Astrocyte (in vitro differentiated cells and primary cell): ENCODE measurements around the gene TRAFD1. TPM values are rescaled to one million over a fixed set of nuclear protein-coding genes. Genes with fewer than 3 reads are reported as not detected.

Experiments
- DNase-seq: peaks from one replicate; pipeline ENCODE4 v3.0.0-alpha.2; 2010; ENCODE audit warnings: low read depth
- FAIRE-seq: peaks from 2 replicates; lab custom pipeline; 2011; peaks lifted over from hg19 to GRCh38; lab: Jason Lieb, UNC
- H2AFZ ChIP-seq: 2 replicates; pipeline ENCODE4 v1.6.0; 2012; ENCODE audit warnings: low read depth, low read length, inconsistent platforms
- H3K27ac ChIP-seq: 2 replicates; pipeline ENCODE4 v1.5.1; 2011; ENCODE audit warnings: low read depth, low read length, inconsistent platforms
- H3K27me3 ChIP-seq: 2 replicates; pipeline ENCODE4 v1.6.0; 2011; ENCODE audit warnings: low read length, inconsistent platforms; ENCODE audit not compliant: insufficient read depth
- H3K36me3 ChIP-seq: 2 replicates; pipeline ENCODE4 v1.5.1; 2011; ENCODE audit warnings: low read length, inconsistent platforms; ENCODE audit not compliant: insufficient read depth
- H3K4me1 ChIP-seq: 2 replicates; pipeline ENCODE4 v1.5.1; 2011; ENCODE audit warnings: low read length, inconsistent platforms; ENCODE audit not compliant: insufficient read depth
- H3K4me2 ChIP-seq: 2 replicates; pipeline ENCODE4 v1.6.0; 2012; ENCODE audit warnings: low read length, inconsistent platforms
- H3K4me3 ChIP-seq: 2 replicates; pipeline ENCODE4 v1.5.1; 2011; ENCODE audit warnings: low read depth, mild to moderate bottlenecking, low read length, inconsistent platforms; ENCODE audit not compliant: insufficient read depth
- H3K79me2 ChIP-seq: 2 replicates; pipeline ENCODE4 v1.6.0; 2012; ENCODE audit warnings: mild to moderate bottlenecking, low read length, inconsistent platforms; ENCODE audit not compliant: insufficient read depth
- H3K9ac ChIP-seq: 2 replicates; pipeline ENCODE4 v1.6.0; 2012; ENCODE audit warnings: mild to moderate bottlenecking, low read length, inconsistent platforms
- H3K9me3 ChIP-seq: 2 replicates; pipeline ENCODE4 v1.5.1; 2012; ENCODE audit warnings: low read depth, mild to moderate bottlenecking, low read length, inconsistent platforms; ENCODE audit not compliant: insufficient read depth
- H4K20me1 ChIP-seq: 2 replicates; pipeline ENCODE4 v1.6.0; 2012; ENCODE audit warnings: low read length, inconsistent platforms; ENCODE audit not compliant: insufficient read depth
- H3K27ac Mint-ChIP-seq: one replicate; pipeline ENCODE4 v1.8.0; 2021; ENCODE audit warnings: mild to moderate bottlenecking, mixed read lengths; ENCODE audit not compliant: unreplicated experiment
- H3K27me3 Mint-ChIP-seq: one replicate; pipeline ENCODE4 v1.8.0; 2021; ENCODE audit warnings: low read depth, mixed read lengths; ENCODE audit not compliant: unreplicated experiment
- H3K36me3 Mint-ChIP-seq: one replicate; pipeline ENCODE4 v1.8.0; 2021; ENCODE audit warnings: low read depth, mixed read lengths; ENCODE audit not compliant: unreplicated experiment
- H3K4me1 Mint-ChIP-seq: one replicate; pipeline ENCODE4 v1.8.0; 2021; ENCODE audit warnings: low read depth, mixed read lengths; ENCODE audit not compliant: unreplicated experiment
- H3K4me3 Mint-ChIP-seq: one replicate; pipeline ENCODE4 v1.8.0; 2021; ENCODE audit warnings: mild to moderate bottlenecking, moderate library complexity, mixed read lengths; ENCODE audit not compliant: unreplicated experiment
- H3K9me3 Mint-ChIP-seq: one replicate; pipeline ENCODE4 v1.8.0; 2021; ENCODE audit warnings: mild to moderate bottlenecking, mixed read lengths; ENCODE audit not compliant: unreplicated experiment
- CTCF ChIP-seq: IDR thresholded peaks from 2 replicates; pipeline ENCODE4 v1.5.1; 2011; ENCODE audit warnings: low read depth, mild to moderate bottlenecking, inconsistent platforms, low read length, moderate library complexity; ENCODE audit not compliant: insufficient read depth
- EZH2 ChIP-seq: IDR thresholded peaks from 2 replicates; pipeline ENCODE4 v1.6.1; 2012; ENCODE audit warnings: mild to moderate bottlenecking, low read length, inconsistent platforms; ENCODE audit not compliant: insufficient read depth
- total RNA-seq: library from RNA; stranded (reverse); gene quantifications from 2 replicates; pipeline ENCODE4 v1.2.1, GENCODE V29; 2021

The TRAFD1 gene
- total RNA-seq, 1 donor from 2014 or later: 35.6 TPM

- peaks cover 2% of the 10 kb centered on the region for H3K4me1 Mint-ChIP-seq
- H3K36me3 Mint-ChIP-seq: peaks cover 34% of the 10 kb centered on the region
- no peak overlapping the region for H3K27ac Mint-ChIP-seq
- H3K36me3 ChIP-seq: peaks cover 31% of the 10 kb centered on the region
- peaks cover 3% of the 10 kb centered on the region for H4K20me1 ChIP-seq
- FAIRE-seq (no peak), DNase-seq (no peak)
- H2AFZ ChIP-seq: no peak overlapping the region
- TF ChIP-seq CTCF (no peak), EZH2 (no peak)
- no peaks in the 10 kb centered on the region for H3K79me2 ChIP-seq
- H3K4me1 ChIP-seq: no peaks in the 10 kb centered on the region
- H3K27ac ChIP-seq: no peak overlapping the region
- no peaks in the 10 kb centered on the region for H3K27me3 ChIP-seq
- no peak overlapping the region for H3K4me3 ChIP-seq
- H3K9ac ChIP-seq: no peak overlapping the region
- H3K9me3 ChIP-seq: no peaks in the 10 kb centered on the region
- H3K27me3 Mint-ChIP-seq: no peaks in the 10 kb centered on the region
- H3K4me2 ChIP-seq: no peak overlapping the region
- no peak overlapping the region for H3K4me3 Mint-ChIP-seq
- H3K9me3 Mint-ChIP-seq: peaks cover under 1% of the 10 kb centered on the region
Observed at GRCh38 chr12:112149596-112149995, 24.2 kb downstream of the TRAFD1 start.

- H2AFZ ChIP-seq: no peak overlapping the region
- Mint-ChIP-seq H3K9me3 (peaks cover 6% of the 10 kb centered on the region), H3K27me3 (no peaks in the 10 kb centered on the region), H3K4me1 (peaks cover 2% of the 10 kb centered on the region), H3K27ac (no peak overlapping the region), H3K36me3 (peaks cover 40% of the 10 kb centered on the region), H3K4me3 (no peak overlapping the region)
- FAIRE-seq (no peak), DNase-seq (no peak)
- H3K36me3 ChIP-seq: peaks cover 20% of the 10 kb centered on the region
- no peaks in the 10 kb centered on the region for H3K79me2 ChIP-seq
- no peaks in the 10 kb centered on the region for H3K9me3 ChIP-seq
- H3K27ac ChIP-seq: no peak overlapping the region
- H3K9ac ChIP-seq: no peak overlapping the region
- no peak overlapping the region for H3K4me3 ChIP-seq
- no peak for TF ChIP-seq CTCF
- TF ChIP-seq EZH2: no peak
- H3K4me2 ChIP-seq: no peak overlapping the region
- H3K4me1 ChIP-seq: no peaks in the 10 kb centered on the region
- H3K27me3 ChIP-seq: no peaks in the 10 kb centered on the region
- H4K20me1 ChIP-seq: no peaks in the 10 kb centered on the region
Observed at GRCh38 chr12:112151766-112152541, 26.6 kb downstream of the TRAFD1 start.
